Nephron progenitor cell (in vitro differentiated cells): ENCODE results near the gene SRSF3.
"Not testable (repeated sequence)": the region's sequence is repeated elsewhere in the genome, so short reads cannot be mapped to it uniquely, and the experiment has no call there.

Experiments used
- DNase-seq: peaks from one replicate; pipeline ENCODE4 v3.0.0; 2021
- H3K27ac Mint-ChIP-seq: 2 replicates; pipeline ENCODE4 v1.8.0; 2021; ENCODE audit warnings: mild to moderate bottlenecking, moderate library complexity, mixed read lengths
- H3K27me3 Mint-ChIP-seq: 2 replicates; pipeline ENCODE4 v1.8.0; 2021; ENCODE audit warnings: mild to moderate bottlenecking, low read depth, mixed read lengths; ENCODE audit not compliant: poor library complexity
- H3K36me3 Mint-ChIP-seq: 2 replicates; pipeline ENCODE4 v1.8.0; 2021; ENCODE audit warnings: low read depth, mixed read lengths
- H3K4me1 Mint-ChIP-seq: 2 replicates; pipeline ENCODE4 v1.8.0; 2021; ENCODE audit warnings: mixed read lengths
- H3K4me3 Mint-ChIP-seq: 2 replicates; pipeline ENCODE4 v1.8.0; 2021; ENCODE audit warnings: mild to moderate bottlenecking, moderate library complexity, mixed read lengths
- H3K9me3 Mint-ChIP-seq: 2 replicates; pipeline ENCODE4 v1.8.0; 2021; ENCODE audit warnings: mild to moderate bottlenecking, moderate library complexity, mixed read lengths
- TF ChIP-seq, protein P1 (sequence below): fragments of 200-600 bp; sonication (generic); IDR thresholded peaks from 2 replicates; pipeline ENCODE4 v1.5.0; 2021; ENCODE audit warnings: antibody characterized with exemption

The SRSF3 gene

DNA sequence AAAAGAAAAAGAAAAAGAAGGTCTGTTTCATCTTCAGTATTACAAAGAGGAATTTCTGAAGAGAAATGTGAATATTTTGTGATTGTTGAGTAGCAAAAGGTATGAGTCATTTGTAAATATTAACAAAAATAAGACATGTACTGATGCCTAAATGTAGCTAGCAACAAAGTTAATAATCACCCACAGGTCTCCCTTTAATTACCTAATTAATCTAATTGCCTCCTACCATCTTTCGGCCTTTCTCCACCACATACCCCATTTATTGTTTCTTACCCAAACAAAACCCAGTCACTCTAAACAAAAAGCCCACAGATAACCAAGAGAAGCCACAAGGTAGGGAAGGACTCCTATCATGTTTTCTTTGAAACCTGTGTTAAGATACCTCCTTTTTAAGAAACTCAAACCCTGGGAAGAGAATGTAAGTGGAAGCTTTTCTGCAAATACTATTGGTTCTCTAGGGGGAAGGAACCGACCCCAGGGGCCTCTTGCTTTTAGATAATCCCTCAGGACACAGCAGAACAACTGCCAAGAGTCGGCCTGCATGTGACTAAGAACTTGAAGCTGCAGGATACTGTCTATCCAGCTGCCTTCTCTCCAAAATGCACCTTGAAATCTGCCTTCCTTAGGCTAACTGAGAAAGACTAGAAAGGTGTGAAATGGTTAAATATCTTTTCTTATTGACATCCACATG lies 30.8 kb upstream of the SRSF3 start:
- Mint-ChIP-seq H3K4me3 (no peak overlapping the region), H3K27ac (no peak overlapping the region), H3K36me3 (no peaks in the 10 kb centered on the region), H3K9me3 (no peaks in the 10 kb centered on the region), H3K27me3 (peaks cover 9% of the 10 kb centered on the region), H3K4me1 (peaks cover 23% of the 10 kb centered on the region)
- DNase-seq, result no peak
- TF ChIP-seq, protein P1, sequence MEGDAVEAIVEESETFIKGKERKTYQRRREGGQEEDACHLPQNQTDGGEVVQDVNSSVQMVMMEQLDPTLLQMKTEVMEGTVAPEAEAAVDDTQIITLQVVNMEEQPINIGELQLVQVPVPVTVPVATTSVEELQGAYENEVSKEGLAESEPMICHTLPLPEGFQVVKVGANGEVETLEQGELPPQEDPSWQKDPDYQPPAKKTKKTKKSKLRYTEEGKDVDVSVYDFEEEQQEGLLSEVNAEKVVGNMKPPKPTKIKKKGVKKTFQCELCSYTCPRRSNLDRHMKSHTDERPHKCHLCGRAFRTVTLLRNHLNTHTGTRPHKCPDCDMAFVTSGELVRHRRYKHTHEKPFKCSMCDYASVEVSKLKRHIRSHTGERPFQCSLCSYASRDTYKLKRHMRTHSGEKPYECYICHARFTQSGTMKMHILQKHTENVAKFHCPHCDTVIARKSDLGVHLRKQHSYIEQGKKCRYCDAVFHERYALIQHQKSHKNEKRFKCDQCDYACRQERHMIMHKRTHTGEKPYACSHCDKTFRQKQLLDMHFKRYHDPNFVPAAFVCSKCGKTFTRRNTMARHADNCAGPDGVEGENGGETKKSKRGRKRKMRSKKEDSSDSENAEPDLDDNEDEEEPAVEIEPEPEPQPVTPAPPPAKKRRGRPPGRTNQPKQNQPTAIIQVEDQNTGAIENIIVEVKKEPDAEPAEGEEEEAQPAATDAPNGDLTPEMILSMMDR, result no peak

DNA sequence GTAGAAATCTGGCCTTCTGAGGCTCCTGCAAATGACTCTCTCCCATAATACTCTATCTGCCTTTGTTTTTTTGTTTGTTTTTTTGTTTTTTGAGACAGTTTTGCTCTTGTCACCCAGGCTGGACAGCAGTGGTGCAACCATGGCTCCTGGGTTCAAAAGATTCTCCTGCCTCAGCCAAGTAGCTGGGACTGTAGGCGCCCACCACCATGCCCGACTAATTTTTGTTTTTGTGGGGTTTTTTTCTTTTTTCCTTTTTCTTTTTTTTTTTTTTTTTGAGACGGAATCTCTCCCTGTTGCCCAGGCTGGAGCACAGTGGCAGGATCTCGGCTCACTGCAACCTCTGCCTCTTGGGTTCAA lies 30.3 kb upstream of the SRSF3 start:
- Mint-ChIP-seq H3K9me3 (no peaks in the 10 kb centered on the region), H3K27me3 (peaks cover 9% of the 10 kb centered on the region), H3K4me3 (no peak overlapping the region), H3K36me3 (no peaks in the 10 kb centered on the region), H3K27ac (no peak overlapping the region), H3K4me1 (peaks cover 23% of the 10 kb centered on the region)
- TF ChIP-seq, protein P1, result no peak
- no peak for DNase-seq

- Mint-ChIP-seq H3K27ac (no peak overlapping the region), H3K36me3 (no peaks in the 10 kb centered on the region), H3K4me3 (no peak overlapping the region), H3K27me3 (peaks cover 3% of the 10 kb centered on the region), H3K9me3 (peaks cover 2% of the 10 kb centered on the region), H3K4me1 (peaks cover 23% of the 10 kb centered on the region)
- TF ChIP-seq, protein P1, result no peak
- no peak for DNase-seq
Observed at GRCh38 chr6:36566418-36566905, 27.7 kb upstream of the SRSF3 start.

GRCh38 chr6:36570264-36570663 lies 23.9 kb upstream of the SRSF3 start:
- Mint-ChIP-seq H3K27me3 (no peaks in the 10 kb centered on the region), H3K4me3 (no peak overlapping the region), H3K9me3 (peaks cover 4% of the 10 kb centered on the region), H3K4me1 (no peaks in the 10 kb centered on the region), H3K36me3 (no peaks in the 10 kb centered on the region), H3K27ac (no peak overlapping the region)
- no peak for DNase-seq
- TF ChIP-seq, protein P1, result no peak

DNA sequence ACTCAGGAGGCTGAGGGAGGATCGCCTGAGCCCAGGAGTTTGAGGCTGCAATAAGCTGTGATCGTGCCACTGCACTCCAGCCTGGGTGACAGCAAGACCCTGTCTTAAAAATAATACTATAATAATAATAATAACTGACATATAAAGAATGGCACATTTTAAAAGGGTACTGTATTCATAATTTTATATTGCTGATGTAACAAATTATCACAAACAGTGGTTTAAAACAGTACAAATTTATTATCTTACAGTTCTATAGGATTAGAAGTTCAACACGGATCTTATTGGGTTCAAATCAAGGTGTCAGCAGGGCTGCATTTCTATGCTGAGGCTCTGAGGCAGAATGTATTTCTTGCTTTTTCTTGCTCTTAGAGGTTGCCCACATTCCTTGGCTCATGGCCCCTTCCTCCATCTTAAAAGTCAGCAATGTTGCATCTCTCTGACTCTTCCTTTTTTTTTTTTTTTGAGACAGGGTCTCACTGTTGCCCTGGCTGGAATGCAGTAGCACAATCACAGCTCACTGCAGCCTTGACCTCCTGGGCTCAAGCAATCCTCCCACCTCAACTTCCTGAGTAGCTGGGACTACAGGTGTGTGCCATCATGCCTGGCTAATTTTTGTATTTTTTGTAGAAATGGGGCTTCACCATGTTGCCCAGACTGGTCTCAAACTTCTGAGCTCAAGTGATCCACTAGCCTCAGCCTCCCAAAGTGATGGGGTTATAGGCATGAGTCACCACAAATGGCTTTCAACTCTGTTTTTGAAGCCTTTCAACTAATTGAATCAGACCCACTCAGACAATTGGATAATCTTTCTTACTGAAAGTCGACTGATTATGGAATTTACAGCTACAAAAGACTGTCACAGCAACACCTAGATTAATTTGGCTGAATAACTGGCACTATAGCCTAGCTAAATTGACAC lies 22.8 kb upstream of the SRSF3 start:
- no peaks in the 10 kb centered on the region for H3K4me1 Mint-ChIP-seq

GRCh38 chr6:36572353-36573311 lies 21.5 kb upstream of the SRSF3 start:
- not testable (repeated sequence) for H3K9me3 Mint-ChIP-seq, H3K4me3 Mint-ChIP-seq, H3K36me3 Mint-ChIP-seq, H3K27me3 Mint-ChIP-seq, DNase-seq, H3K27ac Mint-ChIP-seq, H3K4me1 Mint-ChIP-seq

More for the DNA sequence above, 22.8 kb upstream of the SRSF3 start:
- Mint-ChIP-seq H3K9me3 (peaks cover 4% of the 10 kb centered on the region), H3K27ac (no peak overlapping the region), H3K36me3 (no peaks in the 10 kb centered on the region), H3K27me3 (no peaks in the 10 kb centered on the region), H3K4me3 (no peak overlapping the region)
- TF ChIP-seq, protein P1, result no peak
- no peak for DNase-seq
